NCI-H82 (cell line): ENCODE results near the gene TMEM229B.
"Not testable (repeated sequence)": the region's sequence is repeated elsewhere in the genome, so short reads cannot be mapped to it uniquely, and the experiment has no call there.

Experiments used
- DNase-seq: peaks from one replicate; lab custom pipeline; 2025; lab: John Stamatoyannopoulos, UW

Gene TMEM229B

GRCh38 chr14:67453575-67454300 lies 34.8 kb downstream of the TMEM229B start:
- no peak for DNase-seq

DNA sequence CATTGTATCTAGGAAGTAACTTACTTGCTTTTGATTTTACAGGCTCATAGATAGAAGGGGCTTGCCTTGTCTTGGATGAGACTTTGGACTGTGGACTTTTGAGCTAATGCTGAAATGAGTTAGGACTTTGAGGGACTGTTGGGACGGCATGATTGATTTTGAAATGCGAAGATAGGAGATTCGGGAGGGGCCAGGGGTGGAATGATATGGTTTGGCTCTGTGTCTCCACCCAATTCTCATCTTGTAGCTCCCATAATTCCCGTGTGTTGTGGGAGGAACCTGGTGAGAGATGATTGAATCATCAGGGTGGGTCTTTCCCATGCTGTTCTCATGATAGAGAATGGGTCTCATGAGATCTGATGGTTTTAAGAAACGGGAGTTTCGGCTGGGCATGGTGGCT lies 36.9 kb downstream of the TMEM229B start:
- DNase-seq, result not testable (repeated sequence)

GRCh38 chr14:67449096-67449495 lies 39.4 kb downstream of the TMEM229B start:
- DNase-seq, result no peak

DNA sequence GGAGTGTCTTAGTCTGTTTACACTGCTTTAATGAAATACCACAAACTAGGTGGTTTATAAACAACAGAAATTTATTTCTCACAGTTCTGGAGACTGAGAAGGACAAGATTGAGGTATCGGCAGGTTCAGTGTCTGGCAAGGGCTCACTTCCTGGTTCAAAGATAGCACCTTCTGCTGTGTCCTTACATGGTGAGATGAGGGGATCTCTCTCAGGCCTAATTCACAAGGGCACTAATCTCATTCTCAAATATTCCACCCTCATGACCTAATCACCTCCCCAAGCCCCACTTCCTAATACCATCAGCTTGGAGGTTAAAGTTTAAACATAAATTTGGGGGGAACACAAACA lies 41.5 kb downstream of the TMEM229B start:
- DNase-seq, result peak; percentile 57

DNA sequence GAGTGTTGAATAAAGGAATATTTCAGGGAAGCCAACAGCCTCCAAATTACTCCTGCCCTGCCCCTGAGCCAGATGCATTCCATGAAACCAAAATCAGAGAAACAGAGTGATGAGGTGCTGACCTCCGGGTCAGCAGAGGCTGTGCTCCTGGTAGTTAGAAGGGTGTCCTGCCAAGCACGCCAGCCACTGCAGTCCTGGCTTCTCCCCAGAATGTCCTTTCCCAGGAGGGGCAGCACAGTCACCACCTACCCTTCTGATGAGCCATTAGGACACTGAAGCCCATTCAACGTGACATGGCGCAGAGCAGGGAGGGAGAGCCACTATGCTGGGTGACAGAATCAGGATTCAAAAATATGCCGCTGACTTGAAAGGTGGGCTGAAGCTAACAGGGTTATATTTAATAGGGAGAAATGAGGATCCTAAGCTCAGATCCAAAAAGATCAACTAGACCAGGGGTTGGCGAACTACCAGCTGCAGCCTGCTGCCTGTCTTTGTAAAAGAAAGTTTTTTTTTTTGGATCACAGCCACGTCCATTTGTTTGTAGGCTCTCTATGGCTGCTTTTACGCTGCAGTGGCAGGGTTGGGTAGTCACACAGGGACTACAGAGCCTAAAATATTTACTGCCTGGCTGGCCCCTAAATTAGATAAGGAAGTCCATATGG lies 42.0 kb downstream of the TMEM229B start:
- DNase-seq, result no peak

- no peak for DNase-seq
These were observed 44.1 kb downstream of the TMEM229B start for GRCh38 chr14:67444395-67444794.

DNA sequence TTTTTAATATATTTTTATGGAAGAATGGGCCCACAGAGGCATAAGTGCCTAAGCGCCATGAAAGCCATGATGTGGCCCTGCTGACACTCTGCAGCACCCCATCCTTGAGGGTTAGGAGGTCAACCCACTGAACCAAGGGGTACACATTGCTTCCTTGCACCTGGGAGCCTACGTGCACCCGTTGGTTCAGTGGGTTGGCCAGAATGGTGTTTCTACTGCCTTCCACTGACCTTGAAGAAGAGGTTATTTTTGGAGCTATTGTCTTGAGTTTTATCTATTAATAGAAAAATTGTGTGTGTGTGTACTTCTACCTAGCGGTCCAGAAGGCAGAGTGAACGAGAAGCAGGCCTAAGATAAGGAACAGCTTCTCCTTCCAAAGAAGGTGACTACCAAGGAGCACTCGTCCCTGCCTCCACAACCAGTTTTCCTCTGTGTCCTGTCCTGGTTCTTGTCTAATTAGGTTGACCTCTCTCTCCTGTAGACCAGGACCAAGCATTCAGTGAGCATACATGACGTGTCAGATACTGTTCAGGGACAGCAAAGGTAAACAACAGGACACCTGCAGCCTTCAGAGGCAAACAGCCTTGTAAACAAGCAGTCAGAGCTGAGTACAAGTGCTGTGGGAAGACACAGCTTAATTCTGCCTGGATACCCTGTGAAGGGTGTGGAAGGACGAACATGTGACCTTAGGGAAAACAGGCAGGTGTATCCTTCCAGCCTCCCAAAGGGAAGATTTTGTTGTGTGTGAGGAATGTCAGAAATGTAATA lies 46.2 kb downstream of the TMEM229B start:
- no peak for DNase-seq

DNA sequence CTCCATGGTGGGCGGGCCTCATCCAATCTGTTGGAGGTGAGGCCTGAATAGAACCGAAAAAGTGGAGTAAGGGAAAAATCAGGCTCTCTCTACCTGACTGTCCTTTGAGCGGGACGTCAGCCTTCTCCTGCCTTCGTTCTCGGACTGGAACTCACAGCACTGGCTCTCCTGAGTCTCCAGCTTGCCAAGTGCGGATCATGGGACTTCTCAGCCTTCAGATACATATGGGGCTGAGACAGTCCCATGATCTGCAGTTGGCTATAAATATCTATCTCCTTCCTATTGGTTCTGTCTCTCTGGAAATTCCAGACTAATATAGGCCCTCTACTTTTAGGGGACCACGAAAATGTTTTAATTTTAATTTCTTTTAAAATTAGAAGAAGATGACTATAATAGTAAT lies 46.8 kb downstream of the TMEM229B start:
- no peak for DNase-seq

DNA sequence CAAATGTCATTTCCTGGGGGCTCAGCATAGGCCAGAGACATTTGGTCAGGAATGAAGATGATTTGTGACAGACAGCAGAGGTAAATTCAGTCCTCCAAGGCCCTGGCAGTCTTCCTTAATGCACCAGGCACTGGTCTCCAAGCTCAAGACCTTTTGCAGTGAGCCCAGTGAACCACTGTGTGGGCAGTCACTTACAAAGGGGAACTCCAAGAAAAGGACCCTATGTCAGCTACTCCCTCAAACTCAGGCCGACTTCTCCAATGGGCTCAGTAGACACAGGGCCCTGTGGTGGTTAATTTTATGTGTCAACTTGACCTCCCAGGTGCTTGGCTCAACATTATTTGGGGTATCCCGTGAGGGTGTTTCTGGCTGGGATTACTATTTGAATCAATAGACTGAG lies 47.3 kb downstream of the TMEM229B start:
- no peak for DNase-seq

GRCh38 chr14:67440513-67440912 lies 48.0 kb downstream of the TMEM229B start:
- peak; percentile 20 for DNase-seq

DNA sequence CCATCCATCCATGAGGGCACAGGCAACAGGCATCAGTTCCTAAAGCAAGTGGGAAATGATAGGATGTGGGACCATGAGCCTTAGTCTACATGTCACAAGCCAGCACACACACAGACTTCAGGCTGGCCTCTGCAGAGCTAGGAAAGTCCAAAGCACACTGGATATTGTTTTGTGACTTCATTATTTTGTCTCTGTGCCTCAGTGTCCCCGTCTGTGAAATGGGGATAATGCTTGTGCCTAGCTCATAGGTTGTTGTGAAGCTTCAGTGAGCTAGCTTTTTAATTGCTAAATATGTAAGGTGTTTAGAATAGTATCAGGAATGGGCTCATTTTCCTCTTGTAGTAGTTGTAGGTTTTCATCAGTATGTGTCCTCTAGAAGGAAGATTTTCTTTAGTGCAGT lies 49.6 kb downstream of the TMEM229B start:
- no peak for DNase-seq

DNA sequence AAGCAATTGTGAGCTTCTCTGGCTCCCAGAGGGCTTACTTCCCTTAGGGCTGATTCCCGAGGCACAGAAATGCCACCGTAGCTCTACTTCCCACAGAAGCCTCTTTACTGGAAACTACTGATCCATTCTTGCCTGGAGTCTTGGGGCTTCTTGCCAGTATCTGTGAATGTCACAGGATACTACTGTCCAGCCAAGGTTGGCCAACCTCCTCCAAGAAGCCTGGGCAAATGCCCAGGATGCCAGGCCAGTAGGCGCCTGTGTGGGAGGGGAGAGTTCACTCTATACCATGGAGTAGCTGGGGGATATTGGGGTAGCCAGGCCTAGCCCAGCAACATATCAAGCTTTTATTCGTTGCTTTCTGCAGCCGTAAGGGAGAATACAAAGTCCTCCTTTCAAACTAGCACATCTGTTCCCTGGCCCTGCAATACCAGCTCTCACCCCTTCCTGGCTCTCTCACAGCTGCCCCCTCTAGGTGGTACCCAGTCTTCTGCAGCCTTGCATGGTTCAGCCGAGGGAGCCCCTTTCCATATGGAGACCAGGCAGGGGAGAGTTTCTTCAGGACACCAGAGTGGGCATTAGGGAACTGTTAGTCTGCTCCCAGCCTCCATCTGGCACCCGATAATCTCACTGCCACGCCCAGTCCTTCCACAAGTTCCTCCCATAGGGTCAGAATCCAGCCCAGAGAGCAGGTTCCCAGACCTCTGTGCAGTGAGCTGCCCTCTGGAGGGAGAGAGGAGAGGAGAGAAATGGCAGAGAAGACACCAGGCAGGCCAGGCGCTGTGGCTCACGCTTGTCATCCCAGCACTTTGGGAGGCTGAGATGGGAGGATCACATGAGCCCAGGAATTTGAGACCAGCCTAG lies 52.3 kb downstream of the TMEM229B start:
- peak; percentile 89 for DNase-seq

DNA sequence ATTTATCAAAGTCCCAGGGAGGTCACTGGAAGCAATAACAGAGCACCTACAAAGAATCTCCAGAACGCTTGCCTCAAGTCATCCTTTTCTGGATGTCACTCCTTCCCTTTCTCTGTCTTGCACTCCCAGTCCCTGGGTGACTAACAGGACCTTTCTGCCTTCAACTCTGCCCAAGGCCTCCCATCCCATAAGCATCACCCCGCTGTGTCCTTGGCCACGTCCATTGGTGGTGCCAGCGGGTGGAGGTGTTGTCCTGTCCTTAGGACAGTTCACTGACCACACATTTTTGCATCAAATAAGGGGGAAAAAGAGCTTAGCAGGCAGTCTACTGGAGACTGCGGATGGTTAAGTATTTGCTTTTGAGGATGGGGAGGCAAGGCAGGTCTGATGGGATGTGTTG lies 52.9 kb downstream of the TMEM229B start:
- no peak for DNase-seq

DNA sequence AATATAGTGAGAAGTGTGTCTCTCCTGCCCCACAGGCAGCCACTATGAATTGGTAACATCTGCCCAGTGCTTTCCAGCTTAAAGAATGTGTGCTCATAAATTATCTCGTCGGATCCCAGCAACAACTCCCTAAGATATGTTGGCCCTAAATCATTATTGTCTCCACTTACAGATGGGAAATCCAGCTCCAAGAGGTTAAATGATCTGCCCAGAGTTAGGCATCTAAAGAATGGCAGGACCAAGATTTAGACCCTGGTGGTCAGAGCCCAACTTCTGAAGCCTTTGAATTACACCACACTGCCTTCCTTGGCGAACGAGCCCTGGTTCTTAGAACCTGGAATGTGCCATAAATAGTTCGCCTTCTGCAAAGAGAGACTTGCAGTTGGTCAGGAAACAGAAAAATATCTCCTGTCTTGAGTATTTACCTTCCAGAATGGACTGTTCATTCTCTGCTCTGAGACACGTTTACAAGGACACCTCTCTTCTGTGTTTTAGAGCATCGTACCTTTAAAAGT lies 56.4 kb downstream of the TMEM229B start:
- peak; percentile 8 for DNase-seq

- peak; percentile 91 for DNase-seq
These were observed 58.9 kb downstream of the TMEM229B start for GRCh38 chr14:67429510-67430205.

DNA sequence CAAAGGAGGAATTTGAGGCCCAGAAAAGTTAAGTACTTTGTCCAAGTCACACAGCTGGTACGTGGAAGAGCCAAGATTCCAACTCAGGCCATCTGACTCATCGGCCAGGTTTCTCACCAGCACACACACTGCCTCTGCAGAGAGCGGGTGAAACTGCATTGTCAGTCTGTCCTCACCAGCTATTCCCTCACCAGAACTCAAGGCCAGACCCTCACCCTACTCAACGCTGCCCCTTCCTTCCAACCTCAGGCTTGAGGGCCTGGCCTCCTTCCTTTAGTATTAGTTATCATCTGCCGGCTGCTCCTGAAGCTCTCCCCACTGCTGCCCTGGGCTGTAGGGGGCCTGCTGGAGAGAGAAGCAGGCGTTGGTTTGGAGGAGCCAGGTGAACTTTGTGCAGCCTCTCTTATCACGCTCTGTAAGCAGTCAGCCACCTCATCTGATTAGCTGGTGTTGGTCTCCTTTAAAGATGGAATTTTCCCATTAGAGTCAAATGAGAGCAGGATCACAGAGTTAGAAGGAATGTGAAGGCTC lies 60.0 kb downstream of the TMEM229B start:
- peak; percentile 16 for DNase-seq

DNA sequence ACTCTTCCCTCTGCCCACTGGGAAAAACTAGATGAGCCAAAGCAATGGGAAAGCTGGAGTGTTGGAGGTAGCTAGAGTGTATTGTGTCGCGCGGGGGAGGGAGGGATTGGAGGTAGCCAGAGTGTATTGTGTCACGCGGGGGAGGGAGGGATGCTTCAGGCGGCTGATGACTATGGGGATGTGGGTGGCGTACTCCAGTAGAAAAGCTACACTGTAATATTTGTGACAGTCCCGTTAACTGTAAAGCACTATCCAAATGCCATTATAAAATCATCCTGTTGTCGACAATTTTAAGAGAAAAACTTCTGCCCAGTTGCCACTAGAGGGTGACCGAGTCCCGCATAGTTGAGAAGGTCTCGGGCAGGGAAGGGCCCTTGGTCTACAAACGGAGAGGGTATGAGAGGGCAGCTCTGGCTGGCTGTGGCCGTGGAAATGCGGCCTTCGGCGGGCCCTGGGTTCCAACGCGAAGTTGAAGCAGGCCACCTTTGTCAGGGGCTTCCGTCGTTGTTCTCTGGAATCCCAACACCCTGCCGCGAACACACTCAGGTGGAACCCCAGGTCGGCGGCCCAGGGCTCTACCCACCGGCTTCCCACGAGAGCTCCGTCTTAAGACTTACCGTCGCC lies 61.4 kb downstream of the TMEM229B start:
- DNase-seq, result peak; percentile 82

DNA sequence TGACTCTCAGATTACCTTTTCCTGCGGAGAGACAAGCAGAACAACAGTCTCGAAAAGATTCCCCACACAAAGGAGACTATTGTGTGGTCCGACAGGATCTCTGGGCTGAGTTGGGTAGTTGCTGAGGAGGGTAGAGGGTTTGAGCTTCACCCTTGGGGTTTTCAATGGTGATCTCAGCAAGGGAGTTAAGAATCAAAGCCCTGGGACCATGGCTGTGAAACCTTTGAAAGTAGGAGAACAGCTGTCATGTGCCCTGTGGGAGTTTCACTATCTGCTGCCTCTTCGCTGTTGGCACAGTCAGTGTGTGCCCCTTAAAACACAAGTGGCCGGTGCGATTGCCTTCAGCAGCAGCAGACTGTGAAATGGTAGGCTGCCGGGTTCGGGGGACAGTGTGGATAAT lies 62.4 kb downstream of the TMEM229B start:
- DNase-seq, result no peak

GRCh38 chr14:67425608-67426007 lies 62.9 kb downstream of the TMEM229B start:
- no peak for DNase-seq

DNA sequence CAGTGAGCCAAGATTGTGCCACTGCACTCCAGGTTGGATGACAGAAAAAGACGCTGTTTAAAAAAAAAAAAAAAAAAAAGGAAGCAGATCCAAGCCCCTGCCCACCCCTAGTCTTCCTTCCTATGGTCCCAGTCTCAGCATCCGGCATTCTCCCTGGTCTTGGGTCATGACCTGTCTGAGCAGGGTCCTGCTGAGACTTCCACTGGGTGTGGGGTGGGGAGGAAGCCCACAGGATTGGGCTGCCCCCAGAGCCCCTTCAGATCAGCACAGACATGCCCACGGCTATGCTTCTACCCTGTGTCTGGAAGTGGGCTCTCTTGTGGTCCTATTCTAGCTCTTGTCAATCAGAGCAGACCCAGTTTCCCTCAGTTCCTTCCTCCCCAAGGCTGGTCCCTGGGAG lies 64.0 kb downstream of the TMEM229B start:
- no peak for DNase-seq

- no peak for DNase-seq
These were observed 65.1 kb downstream of the TMEM229B start for GRCh38 chr14:67423424-67423823.
